ENCODE measurements around the gene LRRC37A3. TPM values are rescaled to one million over a fixed set of nuclear protein-coding genes. Genes with fewer than 3 reads are reported as not detected.
"Not testable (repeated sequence)": the region's sequence is repeated elsewhere in the genome, so short reads cannot be mapped to it uniquely, and the experiment has no call there.

LRRC37A3 gene
- total RNA-seq, 2 experiments from 2014 or later: 17.2 to 19.0 TPM

DNA sequence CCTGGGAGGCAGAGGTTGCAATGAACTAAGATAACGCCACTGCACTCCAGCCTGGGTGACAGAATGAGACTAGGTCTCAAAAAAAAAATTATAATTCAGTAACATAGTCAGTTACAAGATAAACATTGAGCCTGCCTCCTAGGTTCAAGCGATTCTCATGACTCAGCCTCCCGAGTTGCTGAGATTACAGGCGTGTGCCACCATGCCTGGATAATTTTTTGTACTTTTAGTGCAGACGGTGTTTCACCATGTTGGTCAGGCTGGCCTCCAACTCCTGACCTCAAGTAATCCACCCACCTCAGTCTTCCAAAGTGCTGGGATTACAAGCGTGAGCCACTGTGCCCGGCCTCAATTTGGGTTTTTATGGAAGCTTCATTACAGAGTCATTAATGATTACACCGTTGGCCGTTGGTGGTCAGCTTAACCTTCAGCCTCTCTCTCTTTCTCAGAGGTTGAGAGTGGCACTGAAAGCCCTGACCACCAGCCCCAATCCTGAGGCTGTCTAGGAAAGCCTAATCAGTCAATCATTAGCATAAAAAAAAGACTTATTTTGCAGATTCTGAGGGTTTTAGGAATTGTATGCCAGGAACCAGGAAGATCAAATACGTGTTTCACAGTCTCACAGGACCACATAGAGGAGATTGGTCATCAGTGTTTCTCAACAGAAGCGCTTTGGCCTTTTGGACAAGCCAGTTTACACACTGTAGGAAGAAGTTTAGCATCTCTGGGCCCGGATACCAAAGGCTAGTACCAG, 1.3 kb upstream of the LRRC37A3 start:
- no peak for DNase-seq
- CTCF ChIA-PET: interaction anchor here (1.2 to 2.1 kb wide), 4 partner anchors 32 to 180 kb away, joined by 3 to 18 read pairs (median 6); no protein-coding TSS in a partner anchor
- Mint-ChIP-seq H3K4me1 (peaks cover 15% of the 10 kb centered on the region), H3K4me3 (peak overlapping the region; percentile 83), H3K27me3 (no peaks in the 10 kb centered on the region), H3K36me3 (ENCODE audit: low read depth) (no peaks in the 10 kb centered on the region), H3K9me3 (no peaks in the 10 kb centered on the region), H3K27ac (peak overlapping the region; percentile 47)
- POLR2A ChIA-PET: interaction anchor here (1.1 kb wide), 1 partner anchor 120 kb away, joined by 3 read pairs; no protein-coding TSS in a partner anchor

DNA sequence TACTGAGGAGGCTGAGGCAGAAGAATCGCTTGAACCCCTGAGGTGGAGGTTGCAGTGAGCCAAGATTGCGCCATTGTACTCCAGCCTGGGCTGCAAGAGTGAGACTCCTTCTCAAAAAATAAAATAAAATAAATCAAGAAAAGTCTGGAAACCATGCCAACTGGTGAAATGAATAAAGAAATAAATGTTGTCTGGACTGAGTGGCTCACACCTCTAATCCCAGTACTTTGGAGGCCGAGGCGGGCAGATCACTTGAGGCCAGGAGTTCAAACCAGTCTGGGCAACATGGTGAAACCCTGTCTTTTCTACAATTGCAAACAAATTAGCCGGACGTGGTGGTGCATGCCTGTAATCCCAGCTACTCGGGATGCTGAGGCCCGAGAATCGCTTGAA, 744 bp upstream of the LRRC37A3 start:
- no peaks in the 10 kb centered on the region for H3K27me3 Mint-ChIP-seq
- H3K36me3 Mint-ChIP-seq (ENCODE audit: low read depth): peaks cover 3% of the 10 kb centered on the region
- peaks cover 15% of the 10 kb centered on the region for H3K4me1 Mint-ChIP-seq
- POLR2A ChIA-PET: interaction anchor here (0.7 to 1.8 kb wide), 11 partner anchors 18 to 262 kb away, joined by 3 to 8 read pairs (median 4); no protein-coding TSS in a partner anchor
- H3K27ac Mint-ChIP-seq: peak overlapping the region; percentile 82
- no peaks in the 10 kb centered on the region for H3K9me3 Mint-ChIP-seq
- CTCF ChIA-PET: interaction anchor here (0.6 to 2.1 kb wide), 13 partner anchors 20 to 253 kb away, joined by 3 to 18 read pairs (median 4); partner anchors contain the start of gene GNA13
- peak overlapping the region; percentile 83 for H3K4me3 Mint-ChIP-seq
- DNase-seq: no peak

DNA sequence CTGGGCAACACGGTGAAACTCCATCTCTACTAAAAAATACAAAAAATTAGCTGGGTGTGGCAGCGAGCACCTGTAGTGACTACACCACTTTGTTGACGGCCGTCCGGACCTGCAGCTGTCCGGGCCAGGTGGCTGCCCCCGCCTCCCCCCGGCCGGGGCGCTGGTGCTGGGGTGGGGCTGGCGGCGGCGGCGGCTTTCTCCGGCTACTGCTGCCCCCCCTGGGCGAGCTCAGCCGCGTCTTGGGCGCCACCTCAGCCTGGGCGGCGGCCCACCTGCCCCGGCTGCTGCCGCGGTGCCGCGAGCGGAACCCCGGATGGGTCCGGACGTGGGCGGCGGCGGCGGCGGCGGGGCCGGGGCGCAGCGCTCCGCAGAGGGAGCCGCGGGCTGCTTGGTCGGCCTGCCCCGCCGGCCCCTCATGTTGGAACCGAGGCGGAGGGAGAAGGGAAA, 413 bp downstream of the LRRC37A3 start:
- H3K27me3 Mint-ChIP-seq; H3K9me3 Mint-ChIP-seq; H3K36me3 Mint-ChIP-seq (ENCODE audit: low read depth): not testable (repeated sequence)
- ChIA-PET POLR2A (interaction anchor here (1.0 to 1.8 kb wide), 7 partner anchors 19 to 260 kb away, joined by 3 to 8 read pairs (median 4); no protein-coding TSS in a partner anchor), CTCF (interaction anchor here (0.7 to 2.1 kb wide), 15 partner anchors 19 to 263 kb away, joined by 3 to 18 read pairs (median 4); partner anchors contain the start of gene GNA13)
- peak overlapping the region; percentile 83 for H3K4me3 Mint-ChIP-seq
- peak; percentile 58 for DNase-seq
- H3K27ac Mint-ChIP-seq: peak overlapping the region; percentile 82
- H3K4me1 Mint-ChIP-seq: peaks cover 15% of the 10 kb centered on the region

DNA sequence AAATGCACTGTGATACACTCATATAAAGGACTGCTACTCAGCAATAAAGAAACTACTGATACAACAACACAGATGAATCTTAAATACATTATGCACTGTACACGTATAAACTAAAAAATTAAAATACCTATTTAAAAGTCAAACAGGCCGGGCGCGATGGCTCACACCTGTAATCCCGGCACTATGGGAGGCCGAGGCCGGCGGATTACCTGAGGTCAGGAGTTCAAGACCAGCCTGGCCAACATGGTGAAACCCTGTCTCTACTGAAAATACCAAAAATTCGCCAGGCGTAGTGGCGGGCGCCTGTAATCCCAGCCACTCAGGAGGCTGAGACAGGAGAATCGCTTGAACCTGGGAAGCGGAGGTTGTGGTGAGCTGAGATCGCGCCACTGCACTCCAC, 1.7 kb downstream of the LRRC37A3 start:
- POLR2A ChIA-PET; H3K27ac Mint-ChIP-seq; DNase-seq; H3K4me1 Mint-ChIP-seq; CTCF ChIA-PET; H3K27me3 Mint-ChIP-seq; H3K36me3 Mint-ChIP-seq (ENCODE audit: low read depth); H3K9me3 Mint-ChIP-seq; H3K4me3 Mint-ChIP-seq: not testable (repeated sequence)

DNA sequence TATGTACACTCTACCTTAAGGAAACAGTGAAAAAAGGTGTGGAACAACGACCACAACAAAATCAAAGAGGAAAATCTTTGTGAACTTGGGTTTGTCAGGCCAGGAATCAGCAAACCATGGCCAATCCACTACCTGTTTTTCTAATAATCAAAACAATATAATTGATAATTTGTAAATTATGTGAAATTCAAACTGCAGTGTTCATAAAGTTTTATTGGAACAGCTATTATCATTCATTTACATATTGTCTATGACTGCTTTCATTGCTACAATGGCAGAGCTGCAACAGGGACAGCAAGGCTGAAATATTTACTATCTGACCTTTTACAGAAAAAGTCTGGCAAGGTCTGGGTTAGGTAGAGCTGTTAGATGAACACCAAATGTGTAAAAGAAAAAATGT, 4.0 kb downstream of the LRRC37A3 start:
- H3K9me3 Mint-ChIP-seq; H3K4me3 Mint-ChIP-seq; H3K4me1 Mint-ChIP-seq; H3K27ac Mint-ChIP-seq; CTCF ChIA-PET; H3K27me3 Mint-ChIP-seq; POLR2A ChIA-PET; H3K36me3 Mint-ChIP-seq (ENCODE audit: low read depth); DNase-seq: not testable (repeated sequence)

DNA sequence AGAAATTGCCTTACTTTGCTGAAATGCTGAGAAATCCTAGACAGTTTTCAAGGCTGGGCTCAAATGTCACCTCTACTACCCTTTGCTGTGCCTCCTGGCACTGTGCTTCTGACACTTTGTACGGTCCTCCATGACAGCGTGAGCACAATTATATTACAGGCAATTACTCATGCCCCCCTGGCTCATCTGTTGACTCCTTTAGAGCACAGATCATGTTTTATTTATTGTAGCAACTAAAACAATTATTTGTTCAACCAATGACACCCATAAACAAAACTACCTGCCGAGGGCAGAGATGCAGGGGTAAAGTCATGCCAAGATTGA, 9.1 kb downstream of the LRRC37A3 start:
- H3K27ac Mint-ChIP-seq; H3K27me3 Mint-ChIP-seq; DNase-seq; H3K36me3 Mint-ChIP-seq (ENCODE audit: low read depth); H3K4me3 Mint-ChIP-seq; POLR2A ChIA-PET; CTCF ChIA-PET; H3K9me3 Mint-ChIP-seq; H3K4me1 Mint-ChIP-seq: not testable (repeated sequence)

DNA sequence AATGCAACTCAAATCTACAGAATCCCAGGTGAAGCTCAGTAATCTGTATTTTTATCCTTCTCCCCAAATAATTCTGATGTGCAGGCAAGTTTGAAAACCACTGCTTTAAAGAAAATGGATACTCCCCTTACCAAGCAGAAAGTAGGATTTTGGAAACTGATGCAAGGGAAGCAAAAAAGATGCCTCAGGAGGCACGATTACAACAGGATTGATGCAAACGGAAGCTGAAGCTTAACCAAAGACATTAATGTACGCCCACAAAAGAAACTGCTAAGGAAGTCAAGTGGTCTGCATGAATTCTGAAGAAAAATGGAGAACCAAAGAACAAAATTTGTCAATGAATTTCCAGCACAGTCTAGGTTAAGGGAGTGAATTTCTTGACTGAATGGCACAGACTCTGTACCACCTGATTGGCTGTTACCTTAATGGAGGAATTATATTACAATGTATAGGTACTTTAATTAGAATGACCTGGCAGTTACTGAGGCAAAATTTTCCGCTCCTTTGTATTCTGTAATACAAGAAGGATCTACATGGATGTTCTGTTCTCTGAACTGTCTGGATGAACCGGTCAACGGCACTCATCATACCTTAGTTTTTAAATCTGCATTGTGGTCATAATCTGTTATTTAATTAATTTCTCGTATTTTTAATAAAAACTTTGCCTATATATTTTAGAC, 9.6 kb downstream of the LRRC37A3 start:
- H3K4me3 Mint-ChIP-seq; POLR2A ChIA-PET; H3K27me3 Mint-ChIP-seq; DNase-seq; CTCF ChIA-PET; H3K9me3 Mint-ChIP-seq; H3K36me3 Mint-ChIP-seq (ENCODE audit: low read depth); H3K4me1 Mint-ChIP-seq: not testable (repeated sequence)
- peak overlapping the region; percentile 7 for H3K27ac Mint-ChIP-seq

DNA sequence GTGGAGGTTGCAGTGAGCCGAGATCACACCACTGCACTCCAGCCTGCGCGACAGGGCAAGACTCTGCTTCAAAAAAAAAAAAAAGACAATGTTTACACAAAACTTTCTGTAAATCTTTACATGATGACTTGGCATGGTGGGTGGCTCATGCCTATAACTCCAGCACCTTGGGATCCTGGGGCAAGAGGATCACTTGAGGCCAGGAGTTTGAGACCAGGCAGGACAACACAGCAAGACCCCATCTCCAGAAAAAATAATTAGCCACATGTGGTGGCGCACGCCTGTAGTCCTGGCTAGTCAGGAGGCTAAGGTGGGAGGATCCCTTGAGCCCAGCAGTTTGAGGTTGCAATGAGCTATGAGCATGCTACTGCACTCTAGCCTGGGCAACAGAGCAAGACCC, 15.2 kb downstream of the LRRC37A3 start:
- H3K27ac Mint-ChIP-seq; DNase-seq; CTCF ChIA-PET; H3K4me3 Mint-ChIP-seq; POLR2A ChIA-PET; H3K27me3 Mint-ChIP-seq; H3K4me1 Mint-ChIP-seq; H3K9me3 Mint-ChIP-seq; H3K36me3 Mint-ChIP-seq (ENCODE audit: low read depth): not testable (repeated sequence)

DNA sequence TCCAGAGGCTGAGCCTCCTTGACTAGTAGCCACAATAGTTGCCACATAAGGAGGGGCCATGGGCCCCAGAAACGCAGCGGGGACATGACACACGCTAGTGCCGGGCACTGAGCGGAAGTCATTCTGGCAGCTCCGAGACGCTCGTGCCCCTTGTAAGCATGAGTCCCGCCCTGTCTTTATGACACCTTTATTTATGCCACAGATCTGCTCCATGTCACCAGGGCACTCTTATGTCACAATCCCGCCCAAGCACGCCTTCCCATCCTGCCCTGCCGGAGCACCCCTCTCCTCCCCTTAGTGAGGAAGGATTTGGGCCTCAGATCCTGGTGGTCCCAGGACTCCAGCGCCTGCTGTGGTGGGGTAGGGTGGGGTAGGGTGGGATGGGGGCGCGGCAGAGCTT, 22.1 kb downstream of the LRRC37A3 start:
- H3K36me3 Mint-ChIP-seq (ENCODE audit: low read depth); H3K9me3 Mint-ChIP-seq; H3K27ac Mint-ChIP-seq; DNase-seq; H3K4me1 Mint-ChIP-seq; H3K27me3 Mint-ChIP-seq; CTCF ChIA-PET; H3K4me3 Mint-ChIP-seq; POLR2A ChIA-PET: not testable (repeated sequence)

DNA sequence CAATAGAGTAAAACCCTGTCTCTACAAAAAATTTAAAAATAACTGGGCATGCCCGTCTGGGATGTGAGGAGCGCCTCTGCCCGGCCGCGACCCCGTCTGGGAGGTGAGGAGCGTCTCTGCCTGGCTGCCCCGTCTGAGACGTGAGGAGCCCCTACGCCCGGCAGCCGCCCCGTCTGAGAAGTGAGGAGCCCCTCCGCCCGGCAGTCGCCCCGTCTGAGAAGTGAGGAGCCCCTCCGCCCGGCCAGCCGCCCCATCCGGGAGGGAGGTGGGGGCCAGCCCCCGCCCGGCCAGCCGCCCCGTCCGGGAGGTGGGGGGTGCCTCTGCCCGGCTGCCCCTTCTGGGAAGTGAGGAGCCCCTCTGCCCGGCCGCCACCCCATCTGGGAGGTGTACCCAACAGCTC, 45.1 kb downstream of the LRRC37A3 start:
- H3K4me3 Mint-ChIP-seq; CTCF ChIA-PET; DNase-seq; H3K4me1 Mint-ChIP-seq; H3K36me3 Mint-ChIP-seq (ENCODE audit: low read depth); H3K27ac Mint-ChIP-seq; H3K27me3 Mint-ChIP-seq; POLR2A ChIA-PET; H3K9me3 Mint-ChIP-seq: not testable (repeated sequence)

DNA sequence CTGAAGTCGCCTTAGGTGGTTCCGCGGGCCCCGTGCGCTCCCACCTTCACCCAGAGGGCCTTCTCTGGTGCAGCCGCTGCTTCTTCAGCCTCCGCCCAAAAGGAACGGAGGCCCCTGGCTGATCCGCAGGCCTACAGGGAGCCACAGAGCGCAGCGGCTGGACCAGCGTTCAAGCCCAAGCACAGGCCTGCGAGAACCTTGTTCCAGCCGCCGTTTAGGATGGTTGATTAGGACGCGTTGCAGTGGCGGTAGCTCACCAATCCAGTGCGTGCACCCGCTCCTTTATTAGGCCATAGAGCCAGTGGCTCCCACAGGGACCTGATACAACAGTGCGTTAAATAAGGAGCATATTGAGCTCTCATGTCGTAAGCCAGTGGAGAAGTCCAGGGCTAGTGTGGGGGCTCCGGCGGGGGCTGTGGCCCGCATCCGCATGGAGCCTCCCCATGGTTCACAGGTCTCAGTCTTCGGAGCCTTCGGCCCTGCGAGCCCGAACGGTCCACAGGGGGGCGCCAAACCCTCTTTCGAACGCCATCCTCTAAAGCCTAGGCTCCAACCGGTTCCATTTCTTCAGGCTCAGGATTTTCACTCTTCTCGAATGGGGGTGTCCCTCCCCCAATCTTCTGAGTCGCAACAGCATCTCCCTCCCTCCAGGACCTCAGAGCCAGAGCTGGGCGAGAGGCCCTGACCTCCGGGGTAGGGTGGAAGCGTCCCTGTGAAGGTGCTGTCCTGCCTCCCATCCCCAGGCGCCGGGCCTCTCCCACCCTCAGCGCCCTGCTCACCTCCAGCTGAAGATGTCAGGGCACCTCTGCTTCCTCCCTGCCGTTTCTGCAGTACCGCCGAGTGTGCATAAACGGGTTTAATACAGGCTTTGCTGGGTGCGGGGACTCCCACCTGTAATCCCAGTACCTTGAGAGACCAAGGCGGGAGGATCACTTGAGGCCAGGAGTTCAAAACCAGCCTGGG, 71.5 kb downstream of the LRRC37A3 start:
- H3K4me1 Mint-ChIP-seq; H3K27ac Mint-ChIP-seq; H3K36me3 Mint-ChIP-seq (ENCODE audit: low read depth); H3K9me3 Mint-ChIP-seq; H3K27me3 Mint-ChIP-seq; CTCF ChIA-PET; POLR2A ChIA-PET; H3K4me3 Mint-ChIP-seq: not testable (repeated sequence)
- peak; percentile 79 for DNase-seq

DNA sequence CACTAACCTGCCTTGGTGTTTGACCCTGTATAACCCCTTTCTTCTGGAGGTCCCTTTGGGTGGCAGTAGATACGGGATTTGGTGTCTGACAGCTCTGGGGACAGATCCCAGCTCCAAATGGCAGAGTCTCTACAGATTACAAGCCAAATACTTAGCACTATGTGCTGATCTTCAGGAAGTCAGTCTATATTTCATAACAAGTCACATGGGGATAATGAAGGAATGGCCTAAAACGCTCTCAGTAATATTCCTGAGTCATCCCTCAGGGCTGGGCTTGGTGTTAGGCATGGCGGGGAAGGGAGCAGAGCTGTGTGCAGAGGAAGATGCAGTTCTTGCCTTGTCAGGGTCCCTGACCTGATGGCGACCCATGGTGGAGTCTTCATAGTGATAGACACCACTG, 72.4 kb downstream of the LRRC37A3 start:
- CTCF ChIA-PET; H3K27ac Mint-ChIP-seq; H3K27me3 Mint-ChIP-seq; H3K9me3 Mint-ChIP-seq; POLR2A ChIA-PET; H3K4me3 Mint-ChIP-seq; H3K36me3 Mint-ChIP-seq (ENCODE audit: low read depth); H3K4me1 Mint-ChIP-seq; DNase-seq: not testable (repeated sequence)

DNA sequence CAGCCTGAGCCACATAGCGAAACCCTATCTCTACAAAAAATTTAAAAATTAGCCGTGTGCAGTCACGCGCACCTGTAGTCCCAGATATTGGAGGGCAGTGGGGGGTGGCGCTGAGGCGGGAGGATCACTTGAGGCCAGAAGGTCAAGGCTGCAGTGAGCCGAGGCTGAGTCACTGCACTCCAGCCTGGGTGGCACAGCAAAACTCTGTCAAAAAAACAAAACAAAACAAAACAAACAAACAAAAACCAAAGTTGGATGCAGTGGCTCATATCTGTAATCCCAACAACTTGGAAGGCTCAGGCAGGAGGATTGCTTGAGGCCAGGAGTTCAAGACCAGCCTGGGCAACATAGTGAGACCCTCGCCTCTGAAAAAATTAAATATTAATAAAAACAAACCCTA, 75.4 kb downstream of the LRRC37A3 start:
- H3K36me3 Mint-ChIP-seq (ENCODE audit: low read depth); DNase-seq; H3K27ac Mint-ChIP-seq; H3K4me3 Mint-ChIP-seq; H3K27me3 Mint-ChIP-seq; H3K4me1 Mint-ChIP-seq; H3K9me3 Mint-ChIP-seq; POLR2A ChIA-PET; CTCF ChIA-PET: not testable (repeated sequence)

Data from activated CD4-positive, alpha-beta memory T cell treated with anti-CD3 and anti-CD28 coated beads, Interleukin-2, amount 10 ng/mL, durations not matched to agents 7 days and 5 days (primary cell).